WTC11 (cell line): ENCODE data around the gene SHISAL1. TPM values are rescaled to one million over a fixed set of nuclear protein-coding genes. Genes with fewer than 3 reads are reported as not detected.

Source experiments
- ATAC-seq: fragments of 200-7000 bp; cut with Tn5 transposase; 2 replicates; pipeline ENCODE4 v1.10.0; 2021; ENCODE audit warnings: mild to moderate bottlenecking, moderate library complexity
- CTCF ChIA-PET: fragments of 300-600 bp; sonication (Branson Sonifier 250); formaldehyde crosslinking; loops from one replicate; lab custom pipeline; 2021; ENCODE audit warnings: antibody characterized with exemption; lab: Charles Lee
- POLR2A ChIA-PET: fragments of 350-600 bp; sonication (Branson Sonifier 250); formaldehyde crosslinking; loops from one replicate; lab custom pipeline; 2021; ENCODE audit warnings: antibody characterized with exemption; lab: Charles Lee
- DNase-seq: peaks from one replicate; pipeline ENCODE4 v3.0.0; 2021; ENCODE audit warnings: low spot score
- H3K27ac Mint-ChIP-seq: 2 replicates; pipeline ENCODE4 v1.8.0; 2021; ENCODE audit warnings: mixed read lengths
- H3K27me3 Mint-ChIP-seq: 2 replicates; pipeline ENCODE4 v1.8.0; 2021; ENCODE audit warnings: low read depth, mild to moderate bottlenecking, moderate library complexity, mixed read lengths
- H3K36me3 Mint-ChIP-seq: 2 replicates; pipeline ENCODE4 v1.8.0; 2021; ENCODE audit warnings: mixed read lengths
- H3K4me1 Mint-ChIP-seq: 2 replicates; pipeline ENCODE4 v1.8.0; 2022; ENCODE audit warnings: mixed read lengths
- H3K4me3 Mint-ChIP-seq: 2 replicates; pipeline ENCODE4 v1.8.0; 2021; ENCODE audit warnings: mild to moderate bottlenecking, moderate library complexity, mixed read lengths
- H3K9me3 Mint-ChIP-seq: 2 replicates; pipeline ENCODE4 v1.8.0; 2021; ENCODE audit warnings: mixed read lengths
- EMX1 ChIP-seq: fragments of 250-450 bp; sonication (Bioruptor Pico); IDR thresholded peaks from 2 replicates; pipeline ENCODE4 v1.8.0; 2021; ENCODE audit warnings: mild to moderate bottlenecking
- FOXP1 ChIP-seq: sonication (generic); formaldehyde crosslinking; IDR thresholded peaks from 2 replicates; pipeline ENCODE4 v1.8.0; 2022; ENCODE audit warnings: missing genetic modification reagents, mild to moderate bottlenecking, moderate library complexity, borderline replicate concordance
- HMGA2 ChIP-seq: fragments of 250-450 bp; sonication (Bioruptor Pico); IDR thresholded peaks from 2 replicates; pipeline ENCODE4 v1.4.0; 2021; ENCODE audit warnings: mild to moderate bottlenecking, moderate library complexity
- NFE2L1 ChIP-seq: sonication (generic); formaldehyde crosslinking; IDR thresholded peaks from 2 replicates; pipeline ENCODE4 v1.8.1; 2023; ENCODE audit warnings: missing genetic modification reagents
- NR2C2 ChIP-seq: sonication (generic); formaldehyde crosslinking; IDR thresholded peaks from 2 replicates; pipeline ENCODE4 v1.8.0; 2022; ENCODE audit warnings: mild to moderate bottlenecking, missing genetic modification reagents
- SMAD4 ChIP-seq: sonication (generic); formaldehyde crosslinking; IDR thresholded peaks from 2 replicates; pipeline ENCODE4 v1.8.0; 2022; ENCODE audit warnings: mild to moderate bottlenecking, missing genetic modification reagents
- ZNF263 ChIP-seq: sonication (generic); formaldehyde crosslinking; IDR thresholded peaks from 2 replicates; pipeline ENCODE4 v1.8.1; 2022; ENCODE audit warnings: low read depth, mild to moderate bottlenecking, moderate library complexity, missing genetic modification reagents
- ZNF396 ChIP-seq: fragments of 250-450 bp; sonication (Bioruptor Pico); IDR thresholded peaks from 2 replicates; pipeline ENCODE4 v1.8.0; 2021; ENCODE audit warnings: mild to moderate bottlenecking, moderate library complexity, borderline replicate concordance
- ZNF423 ChIP-seq: fragments of 250-450 bp; sonication (Bioruptor Pico); IDR thresholded peaks from 2 replicates; pipeline ENCODE4 v2.1.2; 2022; ENCODE audit warnings: mild to moderate bottlenecking, moderate library complexity
- total RNA-seq: library from RNA; stranded (reverse); gene quantifications from 3 replicates; pipeline ENCODE4 v1.2.3, GENCODE V29; 2021
- TF ChIP-seq, protein P1 (sequence below): sonication (generic); formaldehyde crosslinking; IDR thresholded peaks from 2 replicates; pipeline ENCODE4 v1.8.0; 2022; ENCODE audit warnings: mild to moderate bottlenecking, missing genetic modification reagents
- TF ChIP-seq, protein P2 (sequence below): sonication (generic); formaldehyde crosslinking; IDR thresholded peaks from 2 replicates; pipeline ENCODE4 v1.8.1; 2022; ENCODE audit warnings: low read depth, mild to moderate bottlenecking, moderate library complexity, missing genetic modification reagents, borderline replicate concordance
- TF ChIP-seq, protein P3 (sequence below): fragments of 200-600 bp; IDR thresholded peaks from 2 replicates; pipeline ENCODE4 v1.8.0; 2022; ENCODE audit warnings: antibody characterized with exemption
- TF ChIP-seq, protein P4 (sequence below): sonication (generic); formaldehyde crosslinking; IDR thresholded peaks from 2 replicates; pipeline ENCODE4 v1.8.1; 2023; ENCODE audit warnings: mild to moderate bottlenecking, missing genetic modification reagents, moderate library complexity
- TF ChIP-seq, protein P5 (sequence below): sonication (generic); formaldehyde crosslinking; IDR thresholded peaks from 2 replicates; pipeline ENCODE4 v1.8.0; 2022; ENCODE audit warnings: missing genetic modification reagents

Gene SHISAL1
- total RNA-seq, 1 experiment from 2014 or later, result 2.7 TPM

GRCh38 chr22:44211946-44212930 lies 100.5 kb downstream of the SHISAL1 start:
- peaks cover 16% of the 10 kb centered on the region for H3K9me3 Mint-ChIP-seq
- ATAC-seq, result no peak

DNA sequence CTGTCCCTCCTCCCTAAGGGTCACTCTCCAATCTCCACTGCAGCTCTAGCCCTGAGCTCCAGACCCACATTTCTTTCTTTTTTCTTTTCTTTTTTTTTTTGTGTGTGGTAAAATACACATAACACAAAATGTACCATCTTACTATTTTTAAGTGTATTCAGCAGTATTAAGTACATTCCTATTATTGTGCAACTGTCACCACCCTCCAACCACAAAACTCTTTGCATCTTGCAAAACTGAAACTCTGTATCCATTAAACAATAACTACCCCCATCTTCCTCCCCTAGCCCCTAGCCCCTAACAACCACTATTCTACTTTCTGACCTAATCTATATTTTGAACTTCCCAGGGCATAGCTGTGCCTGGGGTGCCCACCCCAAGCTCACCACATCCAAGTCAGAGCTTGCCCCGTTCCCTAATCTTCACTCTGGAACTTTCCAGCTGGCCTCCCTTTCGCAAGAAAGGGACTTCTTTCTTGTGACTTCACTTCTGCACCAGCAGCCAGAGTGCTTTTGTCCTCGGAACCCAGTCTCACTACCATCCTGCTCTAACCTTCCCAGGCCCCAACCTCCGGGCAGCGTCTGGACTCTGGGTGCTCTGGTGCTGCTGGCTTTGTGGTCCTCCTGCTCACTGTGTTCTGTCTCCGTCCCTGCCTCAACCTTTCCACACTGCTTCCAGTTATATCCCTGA lies 101.3 kb downstream of the SHISAL1 start:
- no peak overlapping the region for H3K27ac Mint-ChIP-seq
- 0 out of 2 replicates have a peak, but pooled peaks cover 3% of the 10 kb centered on the region for H3K36me3 Mint-ChIP-seq
- peaks cover 2% of the 10 kb centered on the region; the same call in 1 of the 2 replicates for H3K27me3 Mint-ChIP-seq
- DNase-seq, result no peak
- ChIA-PET POLR2A (no interaction called here), CTCF (interaction anchor here (1.3 kb wide), 1 partner anchor 125 kb away, joined by 5 read pairs; no protein-coding TSS in a partner anchor)
- H3K9me3 Mint-ChIP-seq, result peaks cover 16% of the 10 kb centered on the region
- H3K4me1 Mint-ChIP-seq, result no peaks in the 10 kb centered on the region
- no peak overlapping the region for H3K4me3 Mint-ChIP-seq
- no peak for ATAC-seq
- TF ChIP-seq NR2C2 (CRISPR knock-in tag) (no peak), ZNF423 (CRISPR knock-in tag) (no peak), NFE2L1 (no peak), SMAD4 (CRISPR knock-in tag) (no peak), ZNF396 (CRISPR knock-in tag) (no peak), ZNF263 (CRISPR knock-in tag) (no peak)
- TF ChIP-seq, protein P1, sequence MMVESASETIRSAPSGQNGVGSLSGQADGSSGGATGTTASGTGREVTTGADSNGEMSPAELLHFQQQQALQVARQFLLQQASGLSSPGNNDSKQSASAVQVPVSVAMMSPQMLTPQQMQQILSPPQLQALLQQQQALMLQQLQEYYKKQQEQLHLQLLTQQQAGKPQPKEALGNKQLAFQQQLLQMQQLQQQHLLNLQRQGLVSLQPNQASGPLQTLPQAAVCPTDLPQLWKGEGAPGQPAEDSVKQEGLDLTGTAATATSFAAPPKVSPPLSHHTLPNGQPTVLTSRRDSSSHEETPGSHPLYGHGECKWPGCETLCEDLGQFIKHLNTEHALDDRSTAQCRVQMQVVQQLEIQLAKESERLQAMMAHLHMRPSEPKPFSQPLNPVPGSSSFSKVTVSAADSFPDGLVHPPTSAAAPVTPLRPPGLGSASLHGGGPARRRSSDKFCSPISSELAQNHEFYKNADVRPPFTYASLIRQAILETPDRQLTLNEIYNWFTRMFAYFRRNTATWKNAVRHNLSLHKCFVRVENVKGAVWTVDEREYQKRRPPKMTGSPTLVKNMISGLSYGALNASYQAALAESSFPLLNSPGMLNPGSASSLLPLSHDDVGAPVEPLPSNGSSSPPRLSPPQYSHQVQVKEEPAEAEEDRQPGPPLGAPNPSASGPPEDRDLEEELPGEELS (CRISPR knock-in tag), result no peak
- TF ChIP-seq, protein P2, sequence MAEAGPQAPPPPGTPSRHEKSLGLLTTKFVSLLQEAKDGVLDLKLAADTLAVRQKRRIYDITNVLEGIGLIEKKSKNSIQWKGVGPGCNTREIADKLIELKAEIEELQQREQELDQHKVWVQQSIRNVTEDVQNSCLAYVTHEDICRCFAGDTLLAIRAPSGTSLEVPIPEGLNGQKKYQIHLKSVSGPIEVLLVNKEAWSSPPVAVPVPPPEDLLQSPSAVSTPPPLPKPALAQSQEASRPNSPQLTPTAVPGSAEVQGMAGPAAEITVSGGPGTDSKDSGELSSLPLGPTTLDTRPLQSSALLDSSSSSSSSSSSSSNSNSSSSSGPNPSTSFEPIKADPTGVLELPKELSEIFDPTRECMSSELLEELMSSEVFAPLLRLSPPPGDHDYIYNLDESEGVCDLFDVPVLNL (CRISPR knock-in tag), result no peak

More at GRCh38 chr22:44211946-44212930, 100.5 kb downstream of the SHISAL1 start:
- Mint-ChIP-seq H3K4me3 (no peak overlapping the region), H3K27me3 (peaks cover 2% of the 10 kb centered on the region; the same call in 1 of the 2 replicates), H3K36me3 (0 out of 2 replicates have a peak, but pooled peaks cover 3% of the 10 kb centered on the region), H3K4me1 (no peaks in the 10 kb centered on the region), H3K27ac (no peak overlapping the region)
- TF ChIP-seq, protein P3, sequence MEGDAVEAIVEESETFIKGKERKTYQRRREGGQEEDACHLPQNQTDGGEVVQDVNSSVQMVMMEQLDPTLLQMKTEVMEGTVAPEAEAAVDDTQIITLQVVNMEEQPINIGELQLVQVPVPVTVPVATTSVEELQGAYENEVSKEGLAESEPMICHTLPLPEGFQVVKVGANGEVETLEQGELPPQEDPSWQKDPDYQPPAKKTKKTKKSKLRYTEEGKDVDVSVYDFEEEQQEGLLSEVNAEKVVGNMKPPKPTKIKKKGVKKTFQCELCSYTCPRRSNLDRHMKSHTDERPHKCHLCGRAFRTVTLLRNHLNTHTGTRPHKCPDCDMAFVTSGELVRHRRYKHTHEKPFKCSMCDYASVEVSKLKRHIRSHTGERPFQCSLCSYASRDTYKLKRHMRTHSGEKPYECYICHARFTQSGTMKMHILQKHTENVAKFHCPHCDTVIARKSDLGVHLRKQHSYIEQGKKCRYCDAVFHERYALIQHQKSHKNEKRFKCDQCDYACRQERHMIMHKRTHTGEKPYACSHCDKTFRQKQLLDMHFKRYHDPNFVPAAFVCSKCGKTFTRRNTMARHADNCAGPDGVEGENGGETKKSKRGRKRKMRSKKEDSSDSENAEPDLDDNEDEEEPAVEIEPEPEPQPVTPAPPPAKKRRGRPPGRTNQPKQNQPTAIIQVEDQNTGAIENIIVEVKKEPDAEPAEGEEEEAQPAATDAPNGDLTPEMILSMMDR, result no peak
- TF ChIP-seq, protein P1 (CRISPR knock-in tag), result no peak
- TF ChIP-seq, protein P4, sequence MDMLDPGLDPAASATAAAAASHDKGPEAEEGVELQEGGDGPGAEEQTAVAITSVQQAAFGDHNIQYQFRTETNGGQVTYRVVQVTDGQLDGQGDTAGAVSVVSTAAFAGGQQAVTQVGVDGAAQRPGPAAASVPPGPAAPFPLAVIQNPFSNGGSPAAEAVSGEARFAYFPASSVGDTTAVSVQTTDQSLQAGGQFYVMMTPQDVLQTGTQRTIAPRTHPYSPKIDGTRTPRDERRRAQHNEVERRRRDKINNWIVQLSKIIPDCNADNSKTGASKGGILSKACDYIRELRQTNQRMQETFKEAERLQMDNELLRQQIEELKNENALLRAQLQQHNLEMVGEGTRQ (CRISPR knock-in tag), result no peak
- no peak for TF ChIP-seq EMX1
- TF ChIP-seq, protein P5, sequence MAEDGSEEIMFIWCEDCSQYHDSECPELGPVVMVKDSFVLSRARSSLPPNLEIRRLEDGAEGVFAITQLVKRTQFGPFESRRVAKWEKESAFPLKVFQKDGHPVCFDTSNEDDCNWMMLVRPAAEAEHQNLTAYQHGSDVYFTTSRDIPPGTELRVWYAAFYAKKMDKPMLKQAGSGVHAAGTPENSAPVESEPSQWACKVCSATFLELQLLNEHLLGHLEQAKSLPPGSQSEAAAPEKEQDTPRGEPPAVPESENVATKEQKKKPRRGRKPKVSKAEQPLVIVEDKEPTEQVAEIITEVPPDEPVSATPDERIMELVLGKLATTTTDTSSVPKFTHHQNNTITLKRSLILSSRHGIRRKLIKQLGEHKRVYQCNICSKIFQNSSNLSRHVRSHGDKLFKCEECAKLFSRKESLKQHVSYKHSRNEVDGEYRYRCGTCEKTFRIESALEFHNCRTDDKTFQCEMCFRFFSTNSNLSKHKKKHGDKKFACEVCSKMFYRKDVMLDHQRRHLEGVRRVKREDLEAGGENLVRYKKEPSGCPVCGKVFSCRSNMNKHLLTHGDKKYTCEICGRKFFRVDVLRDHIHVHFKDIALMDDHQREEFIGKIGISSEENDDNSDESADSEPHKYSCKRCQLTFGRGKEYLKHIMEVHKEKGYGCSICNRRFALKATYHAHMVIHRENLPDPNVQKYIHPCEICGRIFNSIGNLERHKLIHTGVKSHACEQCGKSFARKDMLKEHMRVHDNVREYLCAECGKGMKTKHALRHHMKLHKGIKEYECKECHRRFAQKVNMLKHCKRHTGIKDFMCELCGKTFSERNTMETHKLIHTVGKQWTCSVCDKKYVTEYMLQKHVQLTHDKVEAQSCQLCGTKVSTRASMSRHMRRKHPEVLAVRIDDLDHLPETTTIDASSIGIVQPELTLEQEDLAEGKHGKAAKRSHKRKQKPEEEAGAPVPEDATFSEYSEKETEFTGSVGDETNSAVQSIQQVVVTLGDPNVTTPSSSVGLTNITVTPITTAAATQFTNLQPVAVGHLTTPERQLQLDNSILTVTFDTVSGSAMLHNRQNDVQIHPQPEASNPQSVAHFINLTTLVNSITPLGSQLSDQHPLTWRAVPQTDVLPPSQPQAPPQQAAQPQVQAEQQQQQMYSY (CRISPR knock-in tag), result no peak
- TF ChIP-seq NFE2L1, result no peak
- no peak for TF ChIP-seq FOXP1
- no peak for TF ChIP-seq HMGA2
- TF ChIP-seq ZNF423 (CRISPR knock-in tag), result no peak
- no peak for DNase-seq
- ChIA-PET POLR2A (interaction anchor here (0.6 kb wide), 1 partner anchor 26 kb away, joined by 3 read pairs; no protein-coding TSS in a partner anchor), CTCF (interaction anchor here (1.1 to 1.3 kb wide), 2 partner anchors 126 to 131 kb away, joined by 4 to 5 read pairs; no protein-coding TSS in a partner anchor)
